WI38 (cell line): Measurements from ENCODE around the gene PHACTR1.

Experiments
- H3K4me3 ChIP-seq: 2 replicates; pipeline ENCODE4 v1.5.1; 2011; ENCODE audit warnings: low read depth, mild to moderate bottlenecking, control low read depth, low read length
- TF ChIP-seq, protein P1 (sequence below): IDR thresholded peaks from 2 replicates; pipeline ENCODE4 v1.5.1; 2012; ENCODE audit warnings: low read depth, mild to moderate bottlenecking, control low read depth, low read length

PHACTR1 gene

DNA sequence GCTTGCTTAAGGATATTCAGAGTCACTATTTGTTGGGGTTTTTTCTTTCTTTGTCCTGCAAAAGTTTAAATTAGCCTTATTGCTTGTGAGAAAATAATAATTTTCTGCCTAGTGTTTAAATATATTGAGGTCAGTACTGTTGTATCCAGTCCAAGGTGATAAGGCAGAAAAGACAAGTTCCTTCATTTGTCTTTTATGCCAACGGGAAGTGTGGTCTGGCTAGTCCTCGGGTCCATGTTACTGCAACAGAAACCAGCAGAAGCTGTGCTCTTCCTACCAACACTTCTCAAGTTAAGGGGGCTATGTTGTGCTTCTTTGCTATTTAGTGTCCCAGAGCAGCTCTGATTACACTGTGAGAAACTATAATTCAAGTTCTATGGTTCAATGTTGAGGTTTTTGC, 310.6 kb downstream of the PHACTR1 start:
- TF ChIP-seq, protein P1, sequence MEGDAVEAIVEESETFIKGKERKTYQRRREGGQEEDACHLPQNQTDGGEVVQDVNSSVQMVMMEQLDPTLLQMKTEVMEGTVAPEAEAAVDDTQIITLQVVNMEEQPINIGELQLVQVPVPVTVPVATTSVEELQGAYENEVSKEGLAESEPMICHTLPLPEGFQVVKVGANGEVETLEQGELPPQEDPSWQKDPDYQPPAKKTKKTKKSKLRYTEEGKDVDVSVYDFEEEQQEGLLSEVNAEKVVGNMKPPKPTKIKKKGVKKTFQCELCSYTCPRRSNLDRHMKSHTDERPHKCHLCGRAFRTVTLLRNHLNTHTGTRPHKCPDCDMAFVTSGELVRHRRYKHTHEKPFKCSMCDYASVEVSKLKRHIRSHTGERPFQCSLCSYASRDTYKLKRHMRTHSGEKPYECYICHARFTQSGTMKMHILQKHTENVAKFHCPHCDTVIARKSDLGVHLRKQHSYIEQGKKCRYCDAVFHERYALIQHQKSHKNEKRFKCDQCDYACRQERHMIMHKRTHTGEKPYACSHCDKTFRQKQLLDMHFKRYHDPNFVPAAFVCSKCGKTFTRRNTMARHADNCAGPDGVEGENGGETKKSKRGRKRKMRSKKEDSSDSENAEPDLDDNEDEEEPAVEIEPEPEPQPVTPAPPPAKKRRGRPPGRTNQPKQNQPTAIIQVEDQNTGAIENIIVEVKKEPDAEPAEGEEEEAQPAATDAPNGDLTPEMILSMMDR = no peak

GRCh38 chr6:13030396-13030795, 313.8 kb downstream of the PHACTR1 start:
- TF ChIP-seq, protein P1 = no peak

More for the DNA sequence above, 310.6 kb downstream of the PHACTR1 start:
- no peak overlapping the region for H3K4me3 ChIP-seq

GRCh38 chr6:13032566-13032965, 316.0 kb downstream of the PHACTR1 start:
- TF ChIP-seq, protein P1 = no peak
- no peak overlapping the region for H3K4me3 ChIP-seq

More at GRCh38 chr6:13030396-13030795, 313.8 kb downstream of the PHACTR1 start:
- no peak overlapping the region for H3K4me3 ChIP-seq

DNA sequence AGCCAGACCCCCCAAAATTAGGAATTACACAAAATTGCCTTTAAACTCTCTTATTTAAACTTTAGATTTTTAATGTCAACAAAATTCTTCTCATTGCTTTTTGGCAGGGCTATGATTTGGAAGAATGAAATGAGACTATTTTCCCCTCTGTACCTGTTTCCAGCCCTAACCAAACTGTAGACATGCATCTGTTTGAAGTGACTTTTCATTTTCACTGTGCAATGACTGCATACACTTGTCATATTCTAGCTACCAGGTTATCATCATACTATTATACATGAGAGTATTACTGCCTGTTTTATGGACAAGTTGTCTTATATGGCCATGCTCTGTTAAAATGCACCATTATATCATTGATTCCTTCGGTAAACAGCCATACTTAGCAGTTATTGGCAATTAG, 316.6 kb downstream of the PHACTR1 start:
- TF ChIP-seq, protein P1 = no peak
- H3K4me3 ChIP-seq = no peak overlapping the region

- TF ChIP-seq, protein P1 = no peak
- no peak overlapping the region for H3K4me3 ChIP-seq
Measured at GRCh38 chr6:13034316-13034715, 317.7 kb downstream of the PHACTR1 start.

- TF ChIP-seq, protein P1 = no peak
Measured at GRCh38 chr6:13035606-13036005, 319.0 kb downstream of the PHACTR1 start.

GRCh38 chr6:13038315-13038714, 321.7 kb downstream of the PHACTR1 start:
- no peak overlapping the region for H3K4me3 ChIP-seq
- TF ChIP-seq, protein P1 = no peak

More at GRCh38 chr6:13035606-13036005, 319.0 kb downstream of the PHACTR1 start:
- no peak overlapping the region for H3K4me3 ChIP-seq
